Type B pancreatic cell (in vitro differentiated cells): Measurements from ENCODE around the gene VSTM2B. TPM values are rescaled to one million over a fixed set of nuclear protein-coding genes. Genes with fewer than 3 reads are reported as not detected.

Source experiments
- DNase-seq: peaks from one replicate; pipeline ENCODE4 v3.0.0; 2021; ENCODE audit warnings: mixed read lengths; ENCODE audit not compliant: unreplicated experiment; ENCODE audit errors: extremely low spot score
- H3K27ac Mint-ChIP-seq: 2 replicates; pipeline ENCODE4 v1.8.0; 2021; ENCODE audit warnings: mild to moderate bottlenecking, mixed read lengths
- H3K27me3 Mint-ChIP-seq: 2 replicates; pipeline ENCODE4 v1.8.0; 2021; ENCODE audit warnings: mixed read lengths
- H3K36me3 Mint-ChIP-seq: 2 replicates; pipeline ENCODE4 v1.8.0; 2021; ENCODE audit warnings: mixed read lengths
- H3K4me1 Mint-ChIP-seq: one replicate; pipeline ENCODE4 v1.8.0; 2021; ENCODE audit warnings: mixed read lengths; ENCODE audit not compliant: unreplicated experiment
- H3K4me3 Mint-ChIP-seq: 2 replicates; pipeline ENCODE4 v1.8.0; 2021; ENCODE audit warnings: mild to moderate bottlenecking, mixed read lengths
- H3K9me3 Mint-ChIP-seq: 2 replicates; pipeline ENCODE4 v1.8.0; 2021; ENCODE audit warnings: mixed read lengths
- total RNA-seq: library from RNA; stranded (reverse); gene quantifications from 2 replicates; pipeline ENCODE4 v1.2.1, GENCODE V29; 2021; ENCODE audit warnings: low replicate concordance
- TF ChIP-seq, protein P1 (sequence below): fragments of 200-600 bp; sonication (generic); conservative IDR thresholded peaks from 2 replicates; pipeline ENCODE4 v1.5.0; 2021; ENCODE audit warnings: antibody characterized with exemption, mild to moderate bottlenecking

The VSTM2B gene
- total RNA-seq, 1 donor from 2014 or later, result 0.68 TPM

DNA sequence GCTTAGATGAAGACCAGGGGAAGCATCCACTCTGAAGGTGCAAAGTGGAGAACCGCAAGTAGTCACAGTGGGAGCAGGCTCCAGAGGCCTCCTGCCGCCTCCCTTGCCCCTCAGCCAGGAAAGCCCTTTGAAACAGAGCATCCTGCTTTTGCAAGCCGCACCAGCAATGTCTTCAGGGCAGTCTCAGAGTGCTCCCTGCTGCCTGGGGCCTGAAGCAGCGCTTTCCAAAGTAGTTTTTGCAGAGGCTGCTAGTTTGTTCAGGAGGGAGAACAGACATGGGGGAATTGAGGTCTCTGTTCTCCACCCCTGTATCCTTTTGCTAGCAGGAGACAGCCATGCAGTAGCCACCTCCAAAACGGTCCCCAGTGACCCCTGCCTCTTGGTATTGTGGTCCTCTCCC, 64.5 kb downstream of the VSTM2B start:
- no peaks in the 10 kb centered on the region for H3K4me1 Mint-ChIP-seq
- no peaks in the 10 kb centered on the region for H3K36me3 Mint-ChIP-seq
- no peak overlapping the region for H3K27ac Mint-ChIP-seq
- no peaks in the 10 kb centered on the region for H3K9me3 Mint-ChIP-seq
- no peak overlapping the region for H3K4me3 Mint-ChIP-seq
- no peak for DNase-seq
- H3K27me3 Mint-ChIP-seq, result peaks cover 79% of the 10 kb centered on the region
- TF ChIP-seq, protein P1, sequence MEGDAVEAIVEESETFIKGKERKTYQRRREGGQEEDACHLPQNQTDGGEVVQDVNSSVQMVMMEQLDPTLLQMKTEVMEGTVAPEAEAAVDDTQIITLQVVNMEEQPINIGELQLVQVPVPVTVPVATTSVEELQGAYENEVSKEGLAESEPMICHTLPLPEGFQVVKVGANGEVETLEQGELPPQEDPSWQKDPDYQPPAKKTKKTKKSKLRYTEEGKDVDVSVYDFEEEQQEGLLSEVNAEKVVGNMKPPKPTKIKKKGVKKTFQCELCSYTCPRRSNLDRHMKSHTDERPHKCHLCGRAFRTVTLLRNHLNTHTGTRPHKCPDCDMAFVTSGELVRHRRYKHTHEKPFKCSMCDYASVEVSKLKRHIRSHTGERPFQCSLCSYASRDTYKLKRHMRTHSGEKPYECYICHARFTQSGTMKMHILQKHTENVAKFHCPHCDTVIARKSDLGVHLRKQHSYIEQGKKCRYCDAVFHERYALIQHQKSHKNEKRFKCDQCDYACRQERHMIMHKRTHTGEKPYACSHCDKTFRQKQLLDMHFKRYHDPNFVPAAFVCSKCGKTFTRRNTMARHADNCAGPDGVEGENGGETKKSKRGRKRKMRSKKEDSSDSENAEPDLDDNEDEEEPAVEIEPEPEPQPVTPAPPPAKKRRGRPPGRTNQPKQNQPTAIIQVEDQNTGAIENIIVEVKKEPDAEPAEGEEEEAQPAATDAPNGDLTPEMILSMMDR, result no peak

DNA sequence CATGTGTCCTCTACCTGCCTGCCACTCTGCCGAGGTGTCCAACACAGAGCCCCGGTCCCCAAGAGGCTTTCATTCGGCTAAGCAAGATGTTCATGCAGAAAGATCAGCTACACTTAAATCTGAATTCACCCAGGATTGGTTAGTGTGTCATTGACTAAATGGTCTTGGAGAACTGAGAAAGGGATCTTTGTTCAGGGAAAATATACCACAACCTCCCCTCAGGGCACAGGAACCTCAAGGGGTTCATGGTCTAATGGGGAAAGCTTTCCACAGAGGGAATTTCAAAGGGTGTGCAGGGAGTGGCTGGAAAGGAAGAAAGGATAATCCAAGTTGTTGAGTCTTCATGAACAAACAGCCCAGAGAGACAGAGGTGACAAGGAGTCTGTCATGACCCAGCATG, 65.9 kb downstream of the VSTM2B start:
- Mint-ChIP-seq H3K36me3 (no peaks in the 10 kb centered on the region), H3K4me1 (no peaks in the 10 kb centered on the region), H3K9me3 (no peaks in the 10 kb centered on the region), H3K4me3 (no peak overlapping the region), H3K27me3 (peaks cover 76% of the 10 kb centered on the region), H3K27ac (no peak overlapping the region)
- DNase-seq, result no peak
- TF ChIP-seq, protein P1, result no peak

DNA sequence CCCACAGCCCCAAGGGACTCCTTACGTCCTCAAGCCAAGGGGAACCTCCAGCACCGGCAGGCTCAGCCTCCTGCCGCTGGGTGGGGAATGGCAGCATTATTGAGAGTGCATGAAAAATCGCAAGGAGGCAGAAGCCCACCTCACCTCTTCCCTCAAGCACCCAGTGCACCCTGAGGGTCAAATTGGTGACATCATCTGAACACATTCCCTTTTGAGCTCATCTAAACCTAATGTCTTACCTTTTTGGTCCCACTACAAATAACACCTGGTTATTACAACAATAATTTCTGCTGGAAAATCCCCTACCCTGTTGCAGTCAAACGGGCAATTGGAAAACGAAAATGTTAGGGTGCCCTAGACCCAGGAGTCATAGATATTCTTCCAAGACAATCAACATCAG, 68.1 kb downstream of the VSTM2B start:
- no peak for DNase-seq
- H3K27ac Mint-ChIP-seq, result no peak overlapping the region
- no peaks in the 10 kb centered on the region for H3K36me3 Mint-ChIP-seq
- no peak overlapping the region for H3K4me3 Mint-ChIP-seq
- H3K27me3 Mint-ChIP-seq, result peaks cover 74% of the 10 kb centered on the region
- peaks cover 5% of the 10 kb centered on the region for H3K4me1 Mint-ChIP-seq
- H3K9me3 Mint-ChIP-seq, result no peaks in the 10 kb centered on the region
- TF ChIP-seq, protein P1, result no peak

DNA sequence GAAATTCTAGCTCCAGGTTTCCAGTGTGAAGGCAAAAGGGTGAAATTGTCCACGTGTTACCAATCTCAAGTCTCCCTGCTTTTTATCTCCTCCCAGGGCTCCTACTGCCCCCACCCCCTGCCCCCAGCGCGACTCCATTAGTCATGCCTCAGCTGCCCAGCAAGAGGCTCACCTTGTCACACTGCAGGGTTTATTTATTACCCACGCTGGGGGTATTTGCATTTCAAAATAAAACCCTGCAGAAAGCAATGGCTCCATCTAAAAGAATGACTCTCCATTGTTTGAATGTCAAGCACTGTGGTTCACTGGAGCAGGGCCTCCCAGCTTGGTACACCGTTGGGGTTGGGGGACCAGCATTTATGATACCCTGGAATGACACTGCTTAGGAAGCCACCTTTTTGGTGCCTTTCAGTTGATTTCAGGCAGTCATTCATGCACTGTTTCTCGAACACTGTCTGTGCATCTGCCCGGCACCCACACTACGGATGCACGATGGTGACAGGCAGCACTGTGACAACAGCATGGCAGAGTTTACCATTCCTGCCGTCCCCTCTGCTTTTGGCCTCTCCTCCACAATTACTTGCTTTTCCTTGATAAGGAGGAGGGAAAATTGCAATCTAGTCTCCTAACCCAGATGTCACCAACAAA, 70.4 kb downstream of the VSTM2B start:
- Mint-ChIP-seq H3K4me3 (no peak overlapping the region), H3K9me3 (no peaks in the 10 kb centered on the region), H3K4me1 (peaks cover 5% of the 10 kb centered on the region), H3K27me3 (peaks cover 59% of the 10 kb centered on the region), H3K36me3 (no peaks in the 10 kb centered on the region), H3K27ac (no peak overlapping the region)
- TF ChIP-seq, protein P1, result no peak
- DNase-seq, result no peak

DNA sequence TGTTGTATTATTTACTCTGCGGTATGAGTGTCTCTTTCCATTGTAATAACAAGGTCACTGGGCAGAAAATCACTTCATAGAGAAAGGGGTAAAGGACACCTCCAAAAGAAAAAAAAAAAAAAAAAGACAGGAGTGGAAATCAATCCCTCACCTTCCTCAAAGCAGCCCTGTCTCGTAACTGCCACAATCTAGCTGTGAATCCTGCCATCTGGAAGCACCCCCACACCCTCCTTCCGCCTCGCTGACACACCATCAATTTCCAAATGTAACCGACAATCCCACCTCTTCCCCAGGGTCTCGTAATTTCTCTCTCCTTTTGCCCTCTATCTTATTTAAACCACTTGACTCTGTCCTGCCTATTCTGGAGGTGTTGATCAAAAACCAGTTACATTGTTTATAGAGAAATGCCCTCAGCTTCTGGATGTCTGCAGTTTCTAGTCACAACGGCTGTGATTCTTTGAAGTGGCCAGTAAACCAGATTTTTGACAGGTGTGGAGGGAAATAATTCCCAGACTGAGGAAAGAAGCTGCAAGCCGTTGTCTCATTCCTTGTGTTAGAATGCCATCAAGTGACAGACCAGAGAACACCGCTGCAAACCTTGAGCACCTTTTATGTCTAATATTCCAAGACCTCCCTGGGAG, 71.2 kb downstream of the VSTM2B start:
- Mint-ChIP-seq H3K27ac (no peak overlapping the region), H3K27me3 (peaks cover 51% of the 10 kb centered on the region), H3K36me3 (no peaks in the 10 kb centered on the region), H3K4me3 (no peak overlapping the region), H3K4me1 (peaks cover 5% of the 10 kb centered on the region), H3K9me3 (no peaks in the 10 kb centered on the region)
- TF ChIP-seq, protein P1, result peak; percentile 67
- no peak for DNase-seq
